Nephron progenitor cell (in vitro differentiated cells): ENCODE measurements around the gene COPS8.

Experiments
- DNase-seq: peaks from one replicate; pipeline ENCODE4 v3.0.0; 2021
- H3K27ac Mint-ChIP-seq: 2 replicates; pipeline ENCODE4 v1.8.0; 2021; ENCODE audit warnings: mild to moderate bottlenecking, moderate library complexity, mixed read lengths
- H3K27me3 Mint-ChIP-seq: 2 replicates; pipeline ENCODE4 v1.8.0; 2021; ENCODE audit warnings: mild to moderate bottlenecking, low read depth, mixed read lengths; ENCODE audit not compliant: poor library complexity
- H3K36me3 Mint-ChIP-seq: 2 replicates; pipeline ENCODE4 v1.8.0; 2021; ENCODE audit warnings: low read depth, mixed read lengths
- H3K4me1 Mint-ChIP-seq: 2 replicates; pipeline ENCODE4 v1.8.0; 2021; ENCODE audit warnings: mixed read lengths
- H3K4me3 Mint-ChIP-seq: 2 replicates; pipeline ENCODE4 v1.8.0; 2021; ENCODE audit warnings: mild to moderate bottlenecking, moderate library complexity, mixed read lengths
- H3K9me3 Mint-ChIP-seq: 2 replicates; pipeline ENCODE4 v1.8.0; 2021; ENCODE audit warnings: mild to moderate bottlenecking, moderate library complexity, mixed read lengths
- CTCF ChIP-seq: fragments of 200-600 bp; sonication (generic); IDR thresholded peaks from 2 replicates; pipeline ENCODE4 v1.5.0; 2021; ENCODE audit warnings: antibody characterized with exemption

Gene COPS8

GRCh38 chr2:237109421-237109934 is 23.8 kb downstream of the COPS8 start:
- TF ChIP-seq CTCF, result no peak
- Mint-ChIP-seq H3K27me3 (peaks cover 6% of the 10 kb centered on the region), H3K9me3 (peaks cover 21% of the 10 kb centered on the region), H3K4me1 (no peaks in the 10 kb centered on the region), H3K4me3 (no peak overlapping the region), H3K27ac (no peak overlapping the region), H3K36me3 (peaks cover 34% of the 10 kb centered on the region)
- no peak for DNase-seq

GRCh38 chr2:237113026-237113795 is 27.5 kb downstream of the COPS8 start:
- peaks cover 8% of the 10 kb centered on the region for H3K36me3 Mint-ChIP-seq
- no peak for TF ChIP-seq CTCF
- no peak overlapping the region for H3K27ac Mint-ChIP-seq
- no peak for DNase-seq
- no peak overlapping the region for H3K4me3 Mint-ChIP-seq
- no peaks in the 10 kb centered on the region for H3K4me1 Mint-ChIP-seq
- H3K9me3 Mint-ChIP-seq, result peaks cover 20% of the 10 kb centered on the region
- H3K27me3 Mint-ChIP-seq, result peaks cover 15% of the 10 kb centered on the region

- H3K27me3 Mint-ChIP-seq, result peaks cover 10% of the 10 kb centered on the region
- TF ChIP-seq CTCF, result no peak
Measured at GRCh38 chr2:237115870-237116269, 30.2 kb downstream of the COPS8 start.

GRCh38 chr2:237116431-237116830 is 30.7 kb downstream of the COPS8 start:
- Mint-ChIP-seq H3K27ac (no peak overlapping the region), H3K27me3 (peaks cover 10% of the 10 kb centered on the region), H3K36me3 (no peaks in the 10 kb centered on the region), H3K4me3 (no peak overlapping the region), H3K9me3 (peaks cover 3% of the 10 kb centered on the region), H3K4me1 (peaks cover 10% of the 10 kb centered on the region)
- no peak for TF ChIP-seq CTCF
- DNase-seq, result no peak

More at GRCh38 chr2:237115870-237116269, 30.2 kb downstream of the COPS8 start:
- Mint-ChIP-seq H3K27ac (no peak overlapping the region), H3K9me3 (no peaks in the 10 kb centered on the region), H3K4me1 (peaks cover 10% of the 10 kb centered on the region), H3K4me3 (no peak overlapping the region), H3K36me3 (no peaks in the 10 kb centered on the region)
- DNase-seq, result no peak

GRCh38 chr2:237118025-237118424 is 32.3 kb downstream of the COPS8 start:
- no peak for TF ChIP-seq CTCF
- H3K36me3 Mint-ChIP-seq, result no peaks in the 10 kb centered on the region
- peaks cover 10% of the 10 kb centered on the region for H3K27me3 Mint-ChIP-seq
- no peak overlapping the region for H3K4me3 Mint-ChIP-seq
- no peak overlapping the region for H3K27ac Mint-ChIP-seq
- DNase-seq, result no peak
- H3K9me3 Mint-ChIP-seq, result peaks cover 9% of the 10 kb centered on the region
- H3K4me1 Mint-ChIP-seq, result peaks cover 10% of the 10 kb centered on the region
